GM19035 (cell line): ENCODE data around the gene PLCL2.
A peak's percentile ranks its signal among the peaks of the same experiment; 100 is the strongest.
"Not testable (repeated sequence)": the region's sequence is repeated elsewhere in the genome, so short reads cannot be mapped to it uniquely, and the experiment has no call there.

Experiments used
- ATAC-seq: cut with Tn5 transposase; IDR thresholded peaks from one replicate; pipeline ENCODE4 v1.9.1; 2021; ENCODE audit not compliant: unreplicated experiment

The PLCL2 gene

GRCh38 chr3:17070161-17070959, 185.6 kb downstream of the PLCL2 start:
- ATAC-seq = no peak

GRCh38 chr3:17074559-17074958, 189.8 kb downstream of the PLCL2 start:
- ATAC-seq = no peak

GRCh38 chr3:17075358-17075757, 190.6 kb downstream of the PLCL2 start:
- no peak for ATAC-seq

- ATAC-seq = no peak
Observed at GRCh38 chr3:17075907-17076306, 191.2 kb downstream of the PLCL2 start.

GRCh38 chr3:17076940-17077605, 192.3 kb downstream of the PLCL2 start:
- ATAC-seq = no peak

- ATAC-seq = no peak
Observed at GRCh38 chr3:17077606-17078005, 192.9 kb downstream of the PLCL2 start.

- no peak for ATAC-seq
Observed at GRCh38 chr3:17078926-17079465, 194.2 kb downstream of the PLCL2 start.

- no peak for ATAC-seq
Observed at GRCh38 chr3:17079933-17080332, 195.2 kb downstream of the PLCL2 start.

GRCh38 chr3:17081520-17081919, 196.8 kb downstream of the PLCL2 start:
- no peak for ATAC-seq

GRCh38 chr3:17087509-17087908, 202.8 kb downstream of the PLCL2 start:
- no peak for ATAC-seq

- no peak for ATAC-seq
Observed at GRCh38 chr3:17088017-17088416, 203.3 kb downstream of the PLCL2 start.

- ATAC-seq = no peak
Observed at GRCh38 chr3:17088602-17089313, 204.0 kb downstream of the PLCL2 start.

- ATAC-seq = no peak
Observed at GRCh38 chr3:17089314-17089700, 204.6 kb downstream of the PLCL2 start.

GRCh38 chr3:17090280-17090983, 205.7 kb downstream of the PLCL2 start:
- ATAC-seq = no peak

- no peak for ATAC-seq
Observed at GRCh38 chr3:17091910-17092582, 207.3 kb downstream of the PLCL2 start.

GRCh38 chr3:17092583-17092933, 207.8 kb downstream of the PLCL2 start:
- ATAC-seq = no peak

- no peak for ATAC-seq
Observed at GRCh38 chr3:17094551-17094950, 209.8 kb downstream of the PLCL2 start.

GRCh38 chr3:17103579-17103978, 218.8 kb downstream of the PLCL2 start:
- ATAC-seq = no peak

- ATAC-seq = not testable (repeated sequence)
Observed at GRCh38 chr3:17106801-17107200, 222.0 kb downstream of the PLCL2 start.

- peak; percentile 46 for ATAC-seq
Observed at GRCh38 chr3:17110660-17111396, 226.1 kb downstream of the PLCL2 start.
